ENCODE measurements around the gene CCNT2. TPM values are rescaled to one million over a fixed set of nuclear protein-coding genes. Genes with fewer than 3 reads are reported as not detected.
"Not testable (repeated sequence)": the region's sequence is repeated elsewhere in the genome, so short reads cannot be mapped to it uniquely, and the experiment has no call there.

Gene CCNT2
- total RNA-seq, 1 experiment from 2014 or later, result 41.7 TPM

- Histone ChIP-seq H3K9me3 (ENCODE audit: low read depth, low read length, poor library complexity, severe bottlenecking) (no peaks in the 10 kb centered on the region), H3K27ac (ENCODE audit: low read depth, low read length, poor library complexity, severe bottlenecking) (no peak overlapping the region), H3K36me3 (ENCODE audit: insufficient read depth, low read length, poor library complexity, severe bottlenecking) (no peaks in the 10 kb centered on the region), H3K4me3 (ENCODE audit: low read depth, low read length, poor library complexity, severe bottlenecking) (no peak overlapping the region), H3K27me3 (replicated peaks; ENCODE audit: insufficient read depth, low read depth, low read length, poor library complexity) (no peaks in the 10 kb centered on the region), H3K4me1 (ENCODE audit: insufficient read depth, low read length, poor library complexity, severe bottlenecking) (no peaks in the 10 kb centered on the region)
- intact Hi-C loops (cut with micrococcal nuclease; ENCODE audit: unreplicated experiment), result no loop called here
- no peak for TF ChIP-seq CTCF (conservative IDR thresholded peaks at IDR 0.05; ENCODE audit: low read depth, low read length)
- TF ChIP-seq EZH2 (IDR thresholded peaks at IDR 0.05; ENCODE audit: borderline replicate concordance, low read depth, low read length, poor library complexity, severe bottlenecking), result no peak
- DNase-seq (ENCODE audit: low spot score), result no peak
- ChIA-PET POLR2A (ENCODE audit: low non-redundant PET) (no interaction called here), CTCF (interaction anchor here (0.6 kb wide), 1 partner anchor 242 kb away, joined by 3 read pairs; no protein-coding TSS in a partner anchor)
- BruUV-seq (replicated peaks), result no TSS peak
Measured at GRCh38 chr2:134906726-134907125, 11.9 kb upstream of the CCNT2 start.

- H3K27ac ChIP-seq (ENCODE audit: low read depth, low read length, poor library complexity, severe bottlenecking); H3K9me3 ChIP-seq (ENCODE audit: low read depth, low read length, poor library complexity, severe bottlenecking); BruUV-seq (replicated peaks); H3K36me3 ChIP-seq (ENCODE audit: insufficient read depth, low read length, poor library complexity, severe bottlenecking); DNase-seq (ENCODE audit: low spot score); CTCF ChIA-PET; intact Hi-C loops (cut with micrococcal nuclease; ENCODE audit: unreplicated experiment); POLR2A ChIA-PET (ENCODE audit: low non-redundant PET); H3K4me1 ChIP-seq (ENCODE audit: insufficient read depth, low read length, poor library complexity, severe bottlenecking); H3K4me3 ChIP-seq (ENCODE audit: low read depth, low read length, poor library complexity, severe bottlenecking); H3K27me3 ChIP-seq (replicated peaks; ENCODE audit: insufficient read depth, low read depth, low read length, poor library complexity): not testable (repeated sequence)
Measured at GRCh38 chr2:134907441-134908116, 11.0 kb upstream of the CCNT2 start.

DNA sequence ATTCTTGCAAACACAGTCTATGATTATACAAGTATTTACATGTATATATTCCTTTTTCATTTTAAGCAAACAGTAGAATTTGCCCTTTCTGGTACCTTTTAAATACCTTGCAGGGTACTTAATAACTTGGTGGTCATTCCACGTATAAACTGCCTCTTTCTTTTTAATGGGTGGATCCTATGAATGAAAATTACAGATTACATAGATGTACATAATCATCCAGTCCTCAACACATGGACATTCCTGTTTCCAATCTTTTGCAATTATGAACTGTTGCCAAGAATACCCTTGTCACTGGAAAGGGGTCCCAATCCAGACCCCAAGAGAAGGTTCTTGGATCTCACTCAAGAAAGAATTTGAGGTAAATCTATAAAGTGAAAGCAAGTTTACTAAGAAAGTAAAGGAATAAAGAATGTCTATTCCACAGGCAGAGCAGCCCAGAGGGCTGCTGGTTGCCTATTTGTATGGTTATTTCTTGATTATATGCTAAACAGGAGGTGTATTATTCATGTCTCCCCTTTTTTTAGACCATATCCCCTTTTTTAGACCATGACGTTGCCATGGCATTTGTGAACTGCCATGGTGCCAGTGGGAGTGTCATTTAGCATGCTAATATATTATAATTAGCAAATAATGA is 7.7 kb upstream of the CCNT2 start:
- ChIA-PET POLR2A (ENCODE audit: low non-redundant PET) (no interaction called here), CTCF (no interaction called here)
- no TSS peak for BruUV-seq (replicated peaks)
- Histone ChIP-seq H3K36me3 (ENCODE audit: insufficient read depth, low read length, poor library complexity, severe bottlenecking) (no peaks in the 10 kb centered on the region), H3K9me3 (ENCODE audit: low read depth, low read length, poor library complexity, severe bottlenecking) (peaks cover 4% of the 10 kb centered on the region), H3K4me1 (ENCODE audit: insufficient read depth, low read length, poor library complexity, severe bottlenecking) (no peaks in the 10 kb centered on the region), H3K27ac (ENCODE audit: low read depth, low read length, poor library complexity, severe bottlenecking) (no peak overlapping the region), H3K27me3 (replicated peaks; ENCODE audit: insufficient read depth, low read depth, low read length, poor library complexity) (no peaks in the 10 kb centered on the region), H3K4me3 (ENCODE audit: low read depth, low read length, poor library complexity, severe bottlenecking) (no peak overlapping the region)
- DNase-seq (ENCODE audit: low spot score), result no peak
- TF ChIP-seq EZH2 (IDR thresholded peaks at IDR 0.05; ENCODE audit: borderline replicate concordance, low read depth, low read length, poor library complexity, severe bottlenecking) (no peak), CTCF (conservative IDR thresholded peaks at IDR 0.05; ENCODE audit: low read depth, low read length) (no peak)
- intact Hi-C loops (cut with micrococcal nuclease; ENCODE audit: unreplicated experiment), result no loop called here

- TF ChIP-seq EZH2 (IDR thresholded peaks at IDR 0.05; ENCODE audit: borderline replicate concordance, low read depth, low read length, poor library complexity, severe bottlenecking) (no peak), CTCF (conservative IDR thresholded peaks at IDR 0.05; ENCODE audit: low read depth, low read length) (no peak)
- intact Hi-C loops (cut with micrococcal nuclease; ENCODE audit: unreplicated experiment), result no loop called here
- Histone ChIP-seq H3K4me1 (ENCODE audit: insufficient read depth, low read length, poor library complexity, severe bottlenecking) (no peaks in the 10 kb centered on the region), H3K27me3 (replicated peaks; ENCODE audit: insufficient read depth, low read depth, low read length, poor library complexity) (no peaks in the 10 kb centered on the region), H3K4me3 (ENCODE audit: low read depth, low read length, poor library complexity, severe bottlenecking) (no peak overlapping the region), H3K36me3 (ENCODE audit: insufficient read depth, low read length, poor library complexity, severe bottlenecking) (no peaks in the 10 kb centered on the region), H3K27ac (ENCODE audit: low read depth, low read length, poor library complexity, severe bottlenecking) (no peak overlapping the region), H3K9me3 (ENCODE audit: low read depth, low read length, poor library complexity, severe bottlenecking) (peaks cover 4% of the 10 kb centered on the region)
- CTCF ChIA-PET, result no interaction called here
- no peak for DNase-seq (ENCODE audit: low spot score)
- no TSS peak for BruUV-seq (replicated peaks)
- POLR2A ChIA-PET (ENCODE audit: low non-redundant PET), result no interaction called here
Measured at GRCh38 chr2:134911400-134911785, 7.2 kb upstream of the CCNT2 start.
